Measurements from ENCODE around the gene INSR. TPM values are rescaled to one million over a fixed set of nuclear protein-coding genes. Genes with fewer than 3 reads are reported as not detected.

INSR gene
- total and polyA plus RNA-seq, 9 donors = 7.9 to 17.9 (median 13.6) TPM

GRCh38 chr19:7225741-7226140 is 68.5 kb downstream of the INSR start:
- 89% methylated on average over 2 of the region's 10 CpGs for WGBS (ENCODE audit: insufficient coverage)
- H3K27me3 ChIP-seq (ENCODE audit: control insufficient read depth, insufficient read depth, low read length) = no peaks in the 10 kb centered on the region
- no peak overlapping the region for H3K27ac ChIP-seq (ENCODE audit: low read length)
- peaks cover 12% of the 10 kb centered on the region for H3K4me1 ChIP-seq (ENCODE audit: control insufficient read depth, insufficient read depth, low read length)
- no peak for DNase-seq
- H3K9me3 ChIP-seq (replicated peaks; ENCODE audit: control insufficient read depth, low read depth, low read length) = peaks cover 2% of the 10 kb centered on the region
- H3K36me3 ChIP-seq (ENCODE audit: control insufficient read depth, insufficient read depth, low read length) = no peaks in the 10 kb centered on the region
- no peak overlapping the region for H3K4me3 ChIP-seq (ENCODE audit: low read length)

GRCh38 chr19:7224995-7225394 is 69.2 kb downstream of the INSR start:
- Histone ChIP-seq H3K27ac (ENCODE audit: low read length) (no peak overlapping the region), H3K4me1 (ENCODE audit: control insufficient read depth, insufficient read depth, low read length) (peaks cover 12% of the 10 kb centered on the region), H3K27me3 (ENCODE audit: control insufficient read depth, insufficient read depth, low read length) (no peaks in the 10 kb centered on the region), H3K4me3 (ENCODE audit: low read length) (no peak overlapping the region), H3K36me3 (ENCODE audit: control insufficient read depth, insufficient read depth, low read length) (no peaks in the 10 kb centered on the region), H3K9me3 (replicated peaks; ENCODE audit: control insufficient read depth, low read depth, low read length) (peaks cover 2% of the 10 kb centered on the region)
- DNase-seq = no peak
- 93% methylated on average over 3 of the region's 7 CpGs for WGBS (ENCODE audit: insufficient coverage)

GRCh38 chr19:7224209-7224686 is 70.0 kb downstream of the INSR start:
- H3K9me3 ChIP-seq (replicated peaks; ENCODE audit: control insufficient read depth, low read depth, low read length) = peaks cover 2% of the 10 kb centered on the region
- H3K27ac ChIP-seq (ENCODE audit: low read length) = peak overlapping the region; percentile 7
- DNase-seq = peak; percentile 76
- no peaks in the 10 kb centered on the region for H3K36me3 ChIP-seq (ENCODE audit: control insufficient read depth, insufficient read depth, low read length)
- H3K27me3 ChIP-seq (ENCODE audit: control insufficient read depth, insufficient read depth, low read length) = no peaks in the 10 kb centered on the region
- WGBS (ENCODE audit: insufficient coverage) = 40% methylated on average over 16 of the region's 18 CpGs
- H3K4me1 ChIP-seq (ENCODE audit: control insufficient read depth, insufficient read depth, low read length) = peaks cover 12% of the 10 kb centered on the region
- H3K4me3 ChIP-seq (ENCODE audit: low read length) = no peak overlapping the region

GRCh38 chr19:7223429-7223828 is 70.8 kb downstream of the INSR start:
- DNase-seq = no peak
- Histone ChIP-seq H3K36me3 (ENCODE audit: control insufficient read depth, insufficient read depth, low read length) (no peaks in the 10 kb centered on the region), H3K27ac (ENCODE audit: low read length) (no peak overlapping the region), H3K4me3 (ENCODE audit: low read length) (no peak overlapping the region), H3K4me1 (ENCODE audit: control insufficient read depth, insufficient read depth, low read length) (peaks cover 12% of the 10 kb centered on the region), H3K27me3 (ENCODE audit: control insufficient read depth, insufficient read depth, low read length) (no peaks in the 10 kb centered on the region), H3K9me3 (replicated peaks; ENCODE audit: control insufficient read depth, low read depth, low read length) (peaks cover 2% of the 10 kb centered on the region)
- WGBS (ENCODE audit: insufficient coverage) = 100% methylated on average over 1 of the region's 1 CpG

GRCh38 chr19:7219056-7219455 is 75.2 kb downstream of the INSR start:
- DNase-seq = no peak
- Histone ChIP-seq H3K9me3 (replicated peaks; ENCODE audit: control insufficient read depth, low read depth, low read length) (peaks cover 2% of the 10 kb centered on the region), H3K27me3 (ENCODE audit: control insufficient read depth, insufficient read depth, low read length) (no peaks in the 10 kb centered on the region), H3K27ac (ENCODE audit: low read length) (no peak overlapping the region), H3K4me1 (ENCODE audit: control insufficient read depth, insufficient read depth, low read length) (no peaks in the 10 kb centered on the region), H3K4me3 (ENCODE audit: low read length) (no peak overlapping the region), H3K36me3 (ENCODE audit: control insufficient read depth, insufficient read depth, low read length) (no peaks in the 10 kb centered on the region)
- no CpG with 5 or more reads among the region's 2 CpGs for WGBS (ENCODE audit: insufficient coverage)

- Histone ChIP-seq H3K4me1 (ENCODE audit: control insufficient read depth, insufficient read depth, low read length) (no peaks in the 10 kb centered on the region), H3K4me3 (ENCODE audit: low read length) (no peak overlapping the region), H3K27me3 (ENCODE audit: control insufficient read depth, insufficient read depth, low read length) (no peaks in the 10 kb centered on the region), H3K9me3 (replicated peaks; ENCODE audit: control insufficient read depth, low read depth, low read length) (no peaks in the 10 kb centered on the region), H3K27ac (ENCODE audit: low read length) (no peak overlapping the region), H3K36me3 (ENCODE audit: control insufficient read depth, insufficient read depth, low read length) (no peaks in the 10 kb centered on the region)
- WGBS (ENCODE audit: insufficient coverage) = 86% methylated on average over 2 of the region's 6 CpGs
- DNase-seq = no peak
These were observed 76.4 kb downstream of the INSR start for GRCh38 chr19:7217861-7218260.

- peaks cover 6% of the 10 kb centered on the region for H3K4me1 ChIP-seq (ENCODE audit: control insufficient read depth, insufficient read depth, low read length)
- DNase-seq = no peak
- WGBS (ENCODE audit: insufficient coverage) = 95% methylated on average over 12 of the region's 15 CpGs
- H3K36me3 ChIP-seq (ENCODE audit: control insufficient read depth, insufficient read depth, low read length) = no peaks in the 10 kb centered on the region
- no peak overlapping the region for H3K4me3 ChIP-seq (ENCODE audit: low read length)
- no peak overlapping the region for H3K27ac ChIP-seq (ENCODE audit: low read length)
- no peaks in the 10 kb centered on the region for H3K9me3 ChIP-seq (replicated peaks; ENCODE audit: control insufficient read depth, low read depth, low read length)
- no peaks in the 10 kb centered on the region for H3K27me3 ChIP-seq (ENCODE audit: control insufficient read depth, insufficient read depth, low read length)
These were observed 77.8 kb downstream of the INSR start for GRCh38 chr19:7216373-7216902.

GRCh38 chr19:7215176-7215575 is 79.0 kb downstream of the INSR start:
- H3K27me3 ChIP-seq (ENCODE audit: control insufficient read depth, insufficient read depth, low read length) = no peaks in the 10 kb centered on the region
- peaks cover 6% of the 10 kb centered on the region for H3K4me1 ChIP-seq (ENCODE audit: control insufficient read depth, insufficient read depth, low read length)
- no peak overlapping the region for H3K27ac ChIP-seq (ENCODE audit: low read length)
- H3K36me3 ChIP-seq (ENCODE audit: control insufficient read depth, insufficient read depth, low read length) = no peaks in the 10 kb centered on the region
- no peaks in the 10 kb centered on the region for H3K9me3 ChIP-seq (replicated peaks; ENCODE audit: control insufficient read depth, low read depth, low read length)
- DNase-seq = no peak
- WGBS (ENCODE audit: insufficient coverage) = 72% methylated on average over 2 of the region's 7 CpGs
- H3K4me3 ChIP-seq (ENCODE audit: low read length) = no peak overlapping the region

GRCh38 chr19:7214324-7215089 is 79.7 kb downstream of the INSR start:
- 60% methylated on average over 3 of the region's 10 CpGs for WGBS (ENCODE audit: insufficient coverage)
- H3K27ac ChIP-seq (ENCODE audit: low read length) = no peak overlapping the region
- no peaks in the 10 kb centered on the region for H3K27me3 ChIP-seq (ENCODE audit: control insufficient read depth, insufficient read depth, low read length)
- H3K4me1 ChIP-seq (ENCODE audit: control insufficient read depth, insufficient read depth, low read length) = peaks cover 6% of the 10 kb centered on the region
- H3K4me3 ChIP-seq (ENCODE audit: low read length) = no peak overlapping the region
- H3K36me3 ChIP-seq (ENCODE audit: control insufficient read depth, insufficient read depth, low read length) = no peaks in the 10 kb centered on the region
- H3K9me3 ChIP-seq (replicated peaks; ENCODE audit: control insufficient read depth, low read depth, low read length) = no peaks in the 10 kb centered on the region
- no peak for DNase-seq

GRCh38 chr19:7213628-7214323 is 80.4 kb downstream of the INSR start:
- H3K4me3 ChIP-seq (ENCODE audit: low read length) = no peak overlapping the region
- WGBS (ENCODE audit: insufficient coverage) = 86% methylated on average over 11 of the region's 14 CpGs
- H3K4me1 ChIP-seq (ENCODE audit: control insufficient read depth, insufficient read depth, low read length) = peaks cover 6% of the 10 kb centered on the region
- H3K9me3 ChIP-seq (replicated peaks; ENCODE audit: control insufficient read depth, low read depth, low read length) = no peaks in the 10 kb centered on the region
- no peak for DNase-seq
- no peaks in the 10 kb centered on the region for H3K27me3 ChIP-seq (ENCODE audit: control insufficient read depth, insufficient read depth, low read length)
- no peaks in the 10 kb centered on the region for H3K36me3 ChIP-seq (ENCODE audit: control insufficient read depth, insufficient read depth, low read length)
- H3K27ac ChIP-seq (ENCODE audit: low read length) = no peak overlapping the region
